Measurements from ENCODE around the gene SLC25A21.

- TF ChIP-seq EZH2 (IDR thresholded peaks at IDR 0.05; ENCODE audit: low read length, missing control alignments), result no peak
- TF ChIP-seq CTCF (conservative IDR thresholded peaks at IDR 0.05 in 1 of 2, IDR thresholded peaks at IDR 0.05 in 1 of 2; ENCODE audit: low read depth in 1 of 2, low read length in 2 of 2), result no peak
Observed at GRCh38 chr14:36944307-36945010, 227.9 kb downstream of the SLC25A21 start.
